Activated naive CD8-positive, alpha-beta T cell treated with anti-CD3 and anti-CD28 coated beads, Interleukin-2, amount 50 U/mL, for 24 hours (primary cell): ENCODE results near the gene TP53TG3F.
"Not testable (repeated sequence)": the region's sequence is repeated elsewhere in the genome, so short reads cannot be mapped to it uniquely, and the experiment has no call there.

Experiments used
- ATAC-seq: fragments of 150-1000 bp; cut with Tn5 transposase; one replicate; pipeline ENCODE4 v1.10.0; 2021
- DNase-seq: peaks from one replicate; pipeline ENCODE4 v3.0.0; 2021
- H3K27ac Mint-ChIP-seq: one replicate; pipeline ENCODE4 v1.8.0; 2021; ENCODE audit warnings: mild to moderate bottlenecking, mixed read lengths
- H3K27me3 Mint-ChIP-seq: one replicate; pipeline ENCODE4 v1.8.0; 2021; ENCODE audit warnings: mixed read lengths
- H3K36me3 Mint-ChIP-seq: one replicate; pipeline ENCODE4 v1.8.0; 2021; ENCODE audit warnings: low read depth, mixed read lengths
- H3K4me1 Mint-ChIP-seq: one replicate; pipeline ENCODE4 v1.8.0; 2021; ENCODE audit warnings: mixed read lengths
- H3K4me3 Mint-ChIP-seq: one replicate; pipeline ENCODE4 v1.8.0; 2021; ENCODE audit warnings: mild to moderate bottlenecking, moderate library complexity, mixed read lengths
- H3K9me3 Mint-ChIP-seq: one replicate; pipeline ENCODE4 v1.8.0; 2021; ENCODE audit warnings: mixed read lengths

Gene TP53TG3F

GRCh38 chr16:33459312-33459711 lies at the start of gene TP53TG3F:
Gene TP53TG3F, plus strand, starts transcription at chr16:33459612. Its CDS starts 68 bp downstream, at chr16:33459680.
- not testable (repeated sequence) for ATAC-seq, H3K9me3 Mint-ChIP-seq, DNase-seq, H3K36me3 Mint-ChIP-seq, H3K27ac Mint-ChIP-seq, H3K4me1 Mint-ChIP-seq, H3K27me3 Mint-ChIP-seq, H3K4me3 Mint-ChIP-seq

GRCh38 chr16:33491611-33492010 lies 32.2 kb downstream of the TP53TG3F start:
- H3K4me1 Mint-ChIP-seq, H3K36me3 Mint-ChIP-seq, H3K27ac Mint-ChIP-seq, ATAC-seq, DNase-seq, H3K4me3 Mint-ChIP-seq, H3K9me3 Mint-ChIP-seq, H3K27me3 Mint-ChIP-seq: not testable (repeated sequence)

- ATAC-seq, DNase-seq, H3K27ac Mint-ChIP-seq, H3K36me3 Mint-ChIP-seq, H3K9me3 Mint-ChIP-seq, H3K4me3 Mint-ChIP-seq, H3K27me3 Mint-ChIP-seq, H3K4me1 Mint-ChIP-seq: not testable (repeated sequence)
Measured at GRCh38 chr16:33507231-33507630, 47.8 kb downstream of the TP53TG3F start.

- not testable (repeated sequence) for DNase-seq, H3K9me3 Mint-ChIP-seq, H3K36me3 Mint-ChIP-seq, ATAC-seq, H3K4me1 Mint-ChIP-seq, H3K27me3 Mint-ChIP-seq, H3K27ac Mint-ChIP-seq, H3K4me3 Mint-ChIP-seq
Measured at GRCh38 chr16:33509070-33509469, 49.7 kb downstream of the TP53TG3F start.

- not testable (repeated sequence) for H3K4me1 Mint-ChIP-seq, DNase-seq, H3K27me3 Mint-ChIP-seq, H3K36me3 Mint-ChIP-seq, ATAC-seq, H3K4me3 Mint-ChIP-seq, H3K27ac Mint-ChIP-seq, H3K9me3 Mint-ChIP-seq
Measured at GRCh38 chr16:33509906-33510305, 50.5 kb downstream of the TP53TG3F start.
